GM19193 (cell line): ENCODE measurements around the gene BCAM.

Source experiments
- POLR2A ChIP-seq: IDR thresholded peaks from 4 replicates; pipeline ENCODE4 v1.6.1; 2011; ENCODE audit not compliant: insufficient read depth, insufficient read length; ENCODE audit errors: extremely low read depth

The BCAM gene

DNA sequence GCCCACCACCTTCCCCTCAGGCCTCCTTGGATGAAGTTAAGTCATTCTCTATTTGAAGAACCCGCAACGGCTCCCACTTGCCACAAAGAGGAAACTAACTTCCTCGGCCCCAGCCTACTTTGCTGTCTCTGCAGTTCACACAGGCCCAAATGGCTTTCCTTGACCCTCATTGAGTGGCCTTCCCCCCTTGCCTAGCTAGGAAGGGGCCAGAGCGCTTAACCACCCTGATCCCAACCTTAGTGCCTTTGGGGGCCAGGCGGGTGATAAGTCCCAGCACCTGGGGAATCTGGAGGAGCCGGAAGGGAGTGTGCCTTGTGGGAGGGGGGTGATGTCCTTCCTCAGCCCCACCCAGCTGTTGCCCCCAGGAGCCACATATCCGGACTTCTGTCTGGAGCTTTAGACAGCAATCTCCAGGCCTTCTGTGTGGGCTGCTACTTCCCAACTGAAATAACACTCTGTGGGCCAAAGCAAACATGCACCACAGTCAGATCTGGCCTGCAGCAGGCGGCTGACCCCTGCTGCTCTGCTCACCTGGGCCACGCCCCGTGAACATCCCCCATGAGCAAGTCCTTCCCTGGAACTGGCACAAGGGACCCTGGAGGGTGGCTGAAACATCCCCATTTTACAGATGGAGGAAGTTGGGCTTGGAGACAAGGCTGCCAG lies 47.6 kb downstream of the BCAM start:
- TF ChIP-seq POLR2A, result no peak

DNA sequence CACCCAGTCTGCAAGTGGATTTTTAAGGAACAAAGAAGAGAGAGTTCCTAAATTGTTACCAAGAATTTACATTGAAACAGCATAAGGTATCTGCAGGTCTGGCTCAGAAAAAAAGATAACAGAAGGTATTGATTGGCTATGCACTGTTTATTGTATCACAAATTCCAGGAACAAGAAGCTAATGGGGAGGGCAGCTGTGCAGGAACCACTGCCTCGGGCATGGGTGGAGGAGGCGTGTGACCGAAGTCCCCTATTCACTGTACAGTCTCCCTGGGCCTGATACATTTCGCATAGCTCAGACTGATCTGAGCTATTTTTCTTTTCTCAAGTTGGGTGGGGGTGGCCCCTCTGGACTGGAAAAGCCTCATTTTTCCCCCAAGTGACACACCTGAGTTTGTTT lies 48.9 kb downstream of the BCAM start:
- no peak for TF ChIP-seq POLR2A

DNA sequence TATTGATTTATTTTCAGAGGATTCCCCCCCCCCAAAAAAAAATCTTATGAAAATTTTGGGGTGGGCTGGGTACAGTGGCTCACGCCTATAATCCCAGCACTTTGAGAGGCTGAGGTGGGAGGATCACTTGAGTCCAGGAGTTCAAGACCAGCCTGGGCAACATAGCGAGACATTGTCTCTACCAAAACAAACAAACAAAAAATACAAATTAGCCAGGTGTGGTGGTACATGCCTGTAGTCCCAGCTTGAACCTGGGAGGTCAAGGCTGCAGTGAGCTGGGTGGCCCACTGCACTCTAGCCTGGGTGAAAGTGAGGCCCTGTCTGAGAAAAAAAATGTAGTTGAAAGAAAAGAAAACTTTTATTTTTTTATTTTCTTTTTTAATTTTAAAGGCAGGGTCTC lies 55.1 kb downstream of the BCAM start:
- TF ChIP-seq POLR2A, result no peak

- no peak for TF ChIP-seq POLR2A
These were observed 56.4 kb downstream of the BCAM start for GRCh38 chr19:44865196-44865767.

DNA sequence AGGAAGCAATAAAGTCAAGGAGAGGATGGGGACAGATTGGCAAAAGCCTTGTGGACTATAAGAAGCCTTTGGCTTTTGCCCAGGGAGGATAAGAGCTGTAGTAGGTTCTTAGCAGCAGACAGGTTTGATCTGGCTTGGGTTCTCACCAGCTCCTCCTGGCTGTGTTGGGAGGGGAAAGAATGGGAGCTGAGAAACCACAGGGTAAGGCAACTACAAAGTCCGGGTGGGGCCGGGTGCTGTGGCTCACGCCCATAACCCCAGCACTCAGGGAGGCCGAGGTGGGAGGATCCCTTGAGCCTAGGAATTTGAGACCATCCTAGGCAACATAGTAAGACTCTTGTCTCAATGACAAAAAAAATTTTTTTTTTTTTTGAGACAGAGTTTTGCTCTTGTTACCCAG lies 57.8 kb downstream of the BCAM start:
- TF ChIP-seq POLR2A, result no peak

DNA sequence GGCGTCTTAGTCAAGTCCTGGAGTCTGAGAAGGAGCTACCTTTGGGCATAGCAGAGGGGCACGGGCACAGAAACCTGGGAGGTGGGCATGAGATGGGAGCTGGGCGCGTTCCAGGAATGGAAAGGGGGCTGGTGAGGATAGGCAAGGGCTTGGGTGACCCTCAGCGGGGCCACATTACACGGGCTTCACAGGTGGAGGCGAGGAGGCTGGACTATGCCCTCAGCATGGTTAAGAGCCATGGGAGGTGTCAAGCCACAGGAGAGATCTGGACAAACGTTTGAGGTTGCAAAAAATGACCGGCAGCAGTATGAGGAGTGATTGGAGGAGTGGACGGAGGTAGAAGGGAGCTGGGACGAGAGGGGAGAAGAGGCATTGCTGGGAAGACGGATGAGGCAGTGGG lies 58.7 kb downstream of the BCAM start:
- no peak for TF ChIP-seq POLR2A

- no peak for TF ChIP-seq POLR2A
These were observed 61.0 kb downstream of the BCAM start for GRCh38 chr19:44869733-44870470.
